ENCODE results near the gene GZF1.

The GZF1 gene

GRCh38 chr20:23360531-23360930, 1.5 kb upstream of the GZF1 start:
- Histone ChIP-seq H3K4me1 (ENCODE audit: control insufficient read depth in 1 of 2, insufficient read depth in 1 of 2, low read depth in 1 of 2, low read length in 1 of 2) (peaks cover 42 to 44% of the 10 kb centered on the region in 2 experiments), H3K27me3 (no peaks in the 10 kb centered on the region), H3K9me3 (no peaks in the 10 kb centered on the region), H3K4me3 (ENCODE audit: low read depth in 1 of 2, low read length in 1 of 2) (peak overlapping the region; percentile 77 to 86), H3K36me3 (peaks cover 10% of the 10 kb centered on the region), H3K27ac (peak overlapping the region; percentile 99)
- no peak for TF ChIP-seq CTCF (IDR thresholded peaks at IDR 0.05)

GRCh38 chr20:23361119-23361475, 885 bp upstream of the GZF1 start:
- Histone ChIP-seq H3K4me3 (ENCODE audit: low read depth in 1 of 2, low read length in 1 of 2) (peak overlapping the region; percentile 77 to 86), H3K4me1 (ENCODE audit: control insufficient read depth in 1 of 2, insufficient read depth in 1 of 2, low read depth in 1 of 2, low read length in 1 of 2) (peaks cover 47 to 50% of the 10 kb centered on the region in 2 experiments), H3K27ac (peak overlapping the region; percentile 99), H3K36me3 (peaks cover 12% of the 10 kb centered on the region), H3K9me3 (no peaks in the 10 kb centered on the region), H3K27me3 (no peaks in the 10 kb centered on the region)
- no peak for TF ChIP-seq CTCF (IDR thresholded peaks at IDR 0.05)

- peak overlapping the region; percentile 77 to 86 for H3K4me3 ChIP-seq (ENCODE audit: low read depth in 1 of 2, low read length in 1 of 2)
- no peaks in the 10 kb centered on the region for H3K27me3 ChIP-seq
- no peak for TF ChIP-seq CTCF (IDR thresholded peaks at IDR 0.05)
Observed at GRCh38 chr20:23362392-23363256, 642 bp downstream of the GZF1 start.

GRCh38 chr20:23363257-23363649, 1.3 kb downstream of the GZF1 start:
- peaks cover 47 to 51% of the 10 kb centered on the region in 2 experiments for H3K4me1 ChIP-seq (ENCODE audit: control insufficient read depth in 1 of 2, insufficient read depth in 1 of 2, low read depth in 1 of 2, low read length in 1 of 2)
- no peak for TF ChIP-seq CTCF (IDR thresholded peaks at IDR 0.05)
- H3K9me3 ChIP-seq = no peaks in the 10 kb centered on the region

More at GRCh38 chr20:23362392-23363256, 642 bp downstream of the GZF1 start:
- Histone ChIP-seq H3K9me3 (no peaks in the 10 kb centered on the region), H3K4me1 (ENCODE audit: control insufficient read depth in 1 of 2, insufficient read depth in 1 of 2, low read depth in 1 of 2, low read length in 1 of 2) (peaks cover 48 to 53% of the 10 kb centered on the region in 2 experiments), H3K36me3 (peaks cover 12% of the 10 kb centered on the region), H3K27ac (peak overlapping the region; percentile 99)

GRCh38 chr20:23365390-23366165, 3.6 kb downstream of the GZF1 start:
- Histone ChIP-seq H3K27ac (peak overlapping the region; percentile 69), H3K4me3 (ENCODE audit: low read depth in 1 of 2, low read length in 1 of 2) (no peak overlapping the region), H3K27me3 (no peaks in the 10 kb centered on the region), H3K4me1 (ENCODE audit: control insufficient read depth in 1 of 2, insufficient read depth in 1 of 2, low read depth in 1 of 2, low read length in 1 of 2) (peaks cover 36 to 37% of the 10 kb centered on the region in 2 experiments), H3K9me3 (no peaks in the 10 kb centered on the region), H3K36me3 (peaks cover 35% of the 10 kb centered on the region)
- TF ChIP-seq CTCF (IDR thresholded peaks at IDR 0.05) = no peak

More at GRCh38 chr20:23363257-23363649, 1.3 kb downstream of the GZF1 start:
- peak overlapping the region; percentile 99 for H3K27ac ChIP-seq
- H3K36me3 ChIP-seq = peaks cover 12% of the 10 kb centered on the region
- no peaks in the 10 kb centered on the region for H3K27me3 ChIP-seq
- H3K4me3 ChIP-seq (ENCODE audit: low read depth in 1 of 2, low read length in 1 of 2) = peak overlapping the region; percentile 77 to 86
